Activated CD8-positive, alpha-beta T cell treated with anti-CD3 and anti-CD28 coated beads, Interleukin-2, amount 10 ng/mL, durations not matched to agents 7 days and 5 days (primary cell): Measurements from ENCODE around the gene TAF6L. TPM values are rescaled to one million over a fixed set of nuclear protein-coding genes. Genes with fewer than 3 reads are reported as not detected.
"Not testable (repeated sequence)": the region's sequence is repeated elsewhere in the genome, so short reads cannot be mapped to it uniquely, and the experiment has no call there.

Experiments
- ATAC-seq: fragments of 150-1000 bp; cut with Tn5 transposase; one replicate; pipeline ENCODE4 v1.10.0; 2021; ENCODE audit warnings: moderate library complexity
- CTCF ChIA-PET: fragments of 350-600 bp; sonication (Branson Sonifier 250); formaldehyde crosslinking; loops from one replicate; lab custom pipeline; 2021; ENCODE audit warnings: antibody characterized with exemption; lab: Charles Lee
- POLR2A ChIA-PET: fragments of 350-600 bp; sonication (Branson Sonifier 250); formaldehyde crosslinking; loops from one replicate; lab custom pipeline; 2021; ENCODE audit warnings: antibody characterized with exemption; lab: Charles Lee
- DNase-seq: peaks from one replicate; pipeline ENCODE4 v3.0.0-alpha.2; 2020
- H3K27ac Mint-ChIP-seq: one replicate; pipeline ENCODE4 v1.8.0; 2021; ENCODE audit warnings: mild to moderate bottlenecking, mixed read lengths
- H3K27me3 Mint-ChIP-seq: one replicate; pipeline ENCODE4 v1.8.0; 2021; ENCODE audit warnings: low read depth, mixed read lengths
- H3K36me3 Mint-ChIP-seq: one replicate; pipeline ENCODE4 v1.8.0; 2021; ENCODE audit warnings: low read depth, mixed read lengths
- H3K4me1 Mint-ChIP-seq: one replicate; pipeline ENCODE4 v1.8.0; 2021; ENCODE audit warnings: low read depth, mixed read lengths
- H3K4me3 Mint-ChIP-seq: one replicate; pipeline ENCODE4 v1.8.0; 2021; ENCODE audit warnings: mild to moderate bottlenecking, mixed read lengths
- H3K9me3 Mint-ChIP-seq: one replicate; pipeline ENCODE4 v1.8.0; 2022; ENCODE audit warnings: mixed read lengths; ENCODE audit not compliant: insufficient read depth
- total RNA-seq, 2 experiments: library from RNA; stranded (reverse); gene quantifications; one replicate each; pipeline ENCODE4 v1.2.3, GENCODE V29; 2021

TAF6L gene
- total RNA-seq, 2 experiments from 2014 or later: 21.8 to 23.7 TPM

DNA sequence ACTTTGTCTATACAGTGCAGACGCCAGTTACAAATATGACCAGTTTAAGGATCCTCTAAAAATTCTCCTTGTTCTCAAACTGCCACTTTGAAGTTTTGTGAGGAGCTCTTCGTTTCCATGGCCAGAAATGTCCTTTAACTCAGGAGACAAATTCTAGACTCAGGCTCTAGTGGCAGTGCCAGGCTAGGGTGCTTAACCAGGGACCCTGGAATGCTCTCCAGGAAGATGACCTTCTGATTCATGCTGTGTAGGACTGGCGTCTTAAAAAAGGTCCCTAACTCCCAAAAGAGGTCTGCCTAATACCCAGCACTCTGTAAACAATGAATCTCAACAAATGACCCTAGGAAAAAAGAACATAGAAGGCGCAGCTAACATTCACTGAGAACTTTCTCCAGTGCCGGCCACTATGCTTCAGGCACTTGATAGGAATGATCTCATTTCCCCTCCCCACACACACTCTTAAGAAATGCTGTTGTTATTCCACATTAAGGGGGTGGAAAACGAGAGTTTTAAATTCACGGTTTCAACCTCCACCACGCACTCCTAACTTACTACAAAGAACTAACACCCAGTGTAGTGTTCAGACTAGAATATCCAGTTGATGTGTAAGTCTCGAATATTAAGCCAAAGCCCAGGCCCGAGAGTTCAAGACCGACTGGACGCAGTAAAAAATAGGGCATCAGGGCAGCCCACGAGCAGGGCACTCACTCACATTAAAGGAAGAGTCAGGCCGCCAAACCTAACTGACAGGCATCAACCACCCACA, 33.3 kb downstream of the TAF6L start:
- ATAC-seq (no peak), DNase-seq (no peak)
- peak overlapping the region; percentile 99 for H3K4me3 Mint-ChIP-seq
- H3K4me1 Mint-ChIP-seq: peaks cover 37% of the 10 kb centered on the region
- peak overlapping the region; percentile 95 for H3K27ac Mint-ChIP-seq
- H3K36me3 Mint-ChIP-seq: peaks cover 50% of the 10 kb centered on the region
- no peaks in the 10 kb centered on the region for H3K9me3 Mint-ChIP-seq
- ChIA-PET CTCF (interaction anchor here (1.3 to 1.5 kb wide), 2 partner anchors 10 to 19 kb away, joined by 4 to 10 read pairs; no protein-coding TSS in a partner anchor), POLR2A (interaction anchor here (0.5 to 4.8 kb wide), 10 partner anchors 10 to 139 kb away, joined by 3 to 25 read pairs (median 5); partner anchors contain the start of genes C11orf98, CSKMT, SLC3A2 and TMEM179B)
- no peaks in the 10 kb centered on the region for H3K27me3 Mint-ChIP-seq

DNA sequence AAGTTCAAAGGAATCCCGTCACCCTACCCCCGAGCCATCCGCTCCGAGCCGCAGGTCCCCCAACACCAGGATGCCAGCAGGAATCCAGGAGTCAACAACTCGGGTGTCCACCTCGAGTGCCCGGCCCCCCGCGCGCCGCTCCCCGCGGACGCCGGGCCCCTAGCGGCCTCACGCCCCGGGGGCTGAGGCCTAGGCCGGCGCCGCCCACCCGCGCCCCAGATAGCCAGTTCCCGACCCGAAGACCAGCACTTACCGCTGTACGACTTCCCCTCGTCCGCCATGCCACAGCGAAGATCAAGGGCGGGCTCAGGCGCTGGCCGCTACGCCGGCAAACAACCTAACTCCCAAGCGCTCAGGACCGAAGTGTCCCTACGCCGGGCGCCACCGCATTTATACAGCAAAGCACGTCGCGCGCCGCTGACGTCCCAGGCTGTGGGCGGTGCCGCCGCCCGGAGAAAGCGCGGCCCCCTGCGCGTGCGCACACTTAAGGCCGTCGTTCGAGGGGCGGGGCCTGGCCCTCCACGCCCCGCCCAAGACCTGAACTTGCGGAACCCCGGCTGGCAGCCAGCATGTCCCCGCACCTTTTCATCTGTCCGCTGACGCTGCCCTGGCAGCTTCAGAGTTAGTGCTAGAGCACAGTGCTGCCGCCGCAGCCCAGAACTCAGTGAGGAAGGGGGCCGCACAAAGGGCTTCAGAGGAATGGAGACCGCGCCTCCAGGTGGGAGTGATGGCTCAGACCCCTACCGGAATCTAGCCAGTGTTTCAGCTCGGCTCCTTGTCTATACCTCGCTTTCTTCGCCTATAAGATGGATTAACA, 34.1 kb downstream of the TAF6L start, which contains the start of gene NXF1:
Gene NXF1, minus strand, starts transcription at position 365 of the 817 bp plus-strand sequence. Its CDS starts 84 bp downstream, at position 281.
- DNase-seq (peak; percentile 95), ATAC-seq (peak; percentile 81)
- Mint-ChIP-seq H3K27me3 (no peaks in the 10 kb centered on the region), H3K4me1 (peaks cover 37% of the 10 kb centered on the region), H3K9me3 (no peaks in the 10 kb centered on the region), H3K36me3 (peaks cover 44% of the 10 kb centered on the region), H3K27ac (peak within 1 kb of the TSS; percentile 95), H3K4me3 (peak within 1 kb of the TSS; percentile 99)
- CTCF ChIA-PET: interaction anchor here (0.7 to 3.9 kb wide), 16 partner anchors 11 to 381 kb away, joined by 3 to 31 read pairs (median 4); partner anchors contain the start of genes SLC3A2, STX5, TMEM179B and ZBTB3
- POLR2A ChIA-PET: interaction anchor here (0.9 to 3.2 kb wide), 18 partner anchors 9 to 214 kb away, joined by 3 to 40 read pairs (median 6); partner anchors contain the start of genes SLC3A2, STX5, TEX54 and TMEM179B

DNA sequence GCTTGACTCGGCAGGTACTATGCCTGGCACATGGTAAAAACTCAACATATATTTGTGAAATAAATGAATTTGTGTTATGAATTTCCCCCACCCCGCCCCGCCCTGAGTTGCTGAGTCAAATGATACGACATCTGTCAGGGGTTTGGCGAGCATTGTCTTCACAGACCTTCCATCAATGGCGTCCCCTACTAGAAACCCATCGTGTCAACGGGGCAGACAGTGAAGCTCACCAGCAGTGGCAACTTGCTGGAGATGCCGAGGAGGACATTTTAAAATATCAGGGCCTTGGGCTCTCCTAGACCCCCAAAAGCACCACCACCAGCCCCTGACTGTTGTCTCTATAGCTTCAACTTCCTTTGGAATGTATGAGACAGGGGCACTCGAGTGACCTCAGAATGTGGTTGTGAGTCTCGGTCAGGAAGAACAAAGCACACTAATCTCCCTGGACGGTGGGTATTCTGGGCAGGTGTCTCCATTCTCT, 34.8 kb downstream of the TAF6L start:
- ATAC-seq (no peak), DNase-seq (peak; percentile 42)
- Mint-ChIP-seq H3K27me3 (no peaks in the 10 kb centered on the region), H3K27ac (peak overlapping the region; percentile 95), H3K36me3 (peaks cover 41% of the 10 kb centered on the region), H3K9me3 (no peaks in the 10 kb centered on the region), H3K4me3 (peak overlapping the region; percentile 99), H3K4me1 (peaks cover 37% of the 10 kb centered on the region)
- CTCF ChIA-PET: interaction anchor here (0.7 to 3.9 kb wide), 16 partner anchors 10 to 381 kb away, joined by 3 to 31 read pairs (median 4); partner anchors contain the start of genes SLC3A2, STX5, TMEM179B and ZBTB3
- POLR2A ChIA-PET: interaction anchor here (0.9 to 3.2 kb wide), 18 partner anchors 10 to 232 kb away, joined by 3 to 40 read pairs (median 6); partner anchors contain the start of genes EEF1G, SLC3A2, STX5 and TEX54

DNA sequence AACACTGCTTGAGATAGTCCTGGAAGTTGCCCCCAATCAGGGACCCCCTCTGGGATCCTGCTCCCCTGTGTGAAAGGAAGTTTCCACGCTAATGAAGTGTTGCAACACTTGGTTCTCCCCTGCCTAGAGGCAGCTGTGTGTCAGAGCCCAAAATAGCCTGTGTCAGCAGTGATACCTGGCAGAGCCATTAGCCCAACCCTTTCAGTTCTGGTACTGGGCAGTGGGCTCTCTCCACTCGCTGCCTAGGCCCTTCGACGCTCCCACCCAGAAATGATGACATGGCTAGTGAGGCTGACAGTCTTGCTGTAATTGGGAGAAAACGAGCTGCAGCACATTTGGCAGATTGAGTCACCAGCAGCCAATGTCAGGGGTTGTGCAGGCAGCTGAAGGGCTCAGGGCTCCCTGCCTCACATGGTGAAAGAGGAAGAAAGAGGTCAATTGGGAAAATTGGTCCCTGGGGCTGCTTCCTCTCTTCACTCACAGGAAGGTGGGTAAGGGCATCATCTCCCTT, 35.5 kb downstream of the TAF6L start:
- ATAC-seq: no peak
- POLR2A ChIA-PET: interaction anchor here (1.0 to 3.2 kb wide), 14 partner anchors 10 to 233 kb away, joined by 3 to 40 read pairs (median 8); partner anchors contain the start of genes EEF1G, SLC3A2, STX5 and TEX54
- Mint-ChIP-seq H3K27me3 (no peaks in the 10 kb centered on the region), H3K4me3 (peak overlapping the region; percentile 99), H3K36me3 (peaks cover 34% of the 10 kb centered on the region), H3K27ac (peak overlapping the region; percentile 95), H3K4me1 (peaks cover 37% of the 10 kb centered on the region), H3K9me3 (no peaks in the 10 kb centered on the region)
- CTCF ChIA-PET: interaction anchor here (0.7 to 3.9 kb wide), 10 partner anchors 10 to 382 kb away, joined by 3 to 31 read pairs (median 5); partner anchors contain the start of genes SLC3A2, TMEM179B and ZBTB3
- no peak for DNase-seq

DNA sequence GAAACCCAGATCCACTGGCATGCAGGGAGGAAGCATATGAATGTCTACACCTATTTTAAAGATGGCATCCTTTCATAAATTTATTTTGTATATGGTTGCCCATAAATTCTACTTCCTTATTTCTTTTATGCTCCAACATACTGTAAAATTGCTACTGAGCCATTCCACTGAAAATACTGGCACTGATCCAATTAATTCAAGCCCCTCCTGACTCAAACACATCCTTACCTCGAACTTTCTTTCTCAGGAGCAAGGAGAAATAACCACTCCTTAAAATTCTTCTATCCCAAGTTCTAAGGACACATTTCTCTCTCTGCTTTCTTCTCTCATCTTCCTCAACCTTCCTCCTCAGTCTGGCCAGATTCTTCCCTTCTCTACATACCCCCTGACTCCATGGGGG, 39.6 kb downstream of the TAF6L start:
- DNase-seq: no peak
- Mint-ChIP-seq H3K27me3 (no peaks in the 10 kb centered on the region), H3K4me3 (no peak overlapping the region), H3K27ac (peak overlapping the region; percentile 58), H3K4me1 (peaks cover 13% of the 10 kb centered on the region), H3K36me3 (peaks cover 11% of the 10 kb centered on the region), H3K9me3 (no peaks in the 10 kb centered on the region)
- ATAC-seq: no peak
- ChIA-PET CTCF (interaction anchor here (1.3 kb wide), 1 partner anchor 23 kb away, joined by 4 read pairs; the partner anchor contains the start of gene TMEM179B), POLR2A (interaction anchor here (1.0 kb wide), 1 partner anchor 20 kb away, joined by 3 read pairs; no protein-coding TSS in a partner anchor)

DNA sequence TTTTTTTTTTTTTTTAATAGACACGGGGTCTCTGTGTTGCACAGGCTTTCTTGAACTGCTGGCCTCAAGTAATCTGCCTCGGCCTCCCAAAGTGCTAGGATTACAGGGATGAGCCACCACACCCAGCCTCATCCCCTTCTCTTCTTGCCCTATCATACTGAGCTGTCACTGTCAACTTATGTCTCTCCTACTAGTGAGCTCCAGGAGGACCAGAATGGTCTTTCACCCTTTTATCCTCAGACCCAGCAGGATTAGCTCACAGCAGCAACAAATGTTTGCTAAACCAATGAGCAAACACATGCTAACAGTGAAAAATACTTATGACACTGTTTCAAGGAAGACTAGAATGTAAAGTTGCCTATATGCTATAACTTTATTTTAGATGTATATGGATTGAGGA, 40.5 kb downstream of the TAF6L start:
- no peak overlapping the region for H3K27ac Mint-ChIP-seq
- peaks cover 5% of the 10 kb centered on the region for H3K4me1 Mint-ChIP-seq
- DNase-seq (no peak), ATAC-seq (no peak)
- H3K27me3 Mint-ChIP-seq: no peaks in the 10 kb centered on the region
- H3K4me3 Mint-ChIP-seq: no peak overlapping the region
- ChIA-PET CTCF (interaction anchor here (1.3 kb wide), 1 partner anchor 24 kb away, joined by 4 read pairs; the partner anchor contains the start of gene TMEM179B), POLR2A (interaction anchor here (1.0 to 2.6 kb wide), 2 partner anchors 21 to 30 kb away, joined by 3 to 12 read pairs; no protein-coding TSS in a partner anchor)
- H3K9me3 Mint-ChIP-seq: no peaks in the 10 kb centered on the region
- peaks cover 10% of the 10 kb centered on the region for H3K36me3 Mint-ChIP-seq

DNA sequence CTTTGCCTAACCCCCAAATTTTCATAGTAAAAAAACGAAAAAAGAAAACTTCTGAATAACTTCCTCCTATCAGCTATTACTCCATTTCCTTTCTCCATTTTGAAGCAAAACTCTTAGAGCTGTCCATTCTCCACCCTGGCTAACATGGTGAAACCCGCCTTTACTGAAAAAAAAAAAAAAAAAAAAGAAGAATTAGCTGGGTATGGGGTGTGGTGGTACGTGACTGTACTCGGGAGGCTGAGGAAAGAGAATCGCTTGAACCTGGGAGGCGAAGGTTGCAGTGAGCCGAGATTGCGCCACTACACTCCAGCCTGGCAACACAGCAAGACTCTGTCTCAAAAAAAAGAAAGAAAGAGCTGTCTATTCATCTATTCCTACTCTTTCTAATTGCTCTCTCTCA, 45.4 kb downstream of the TAF6L start:
- ATAC-seq (no peak), DNase-seq (no peak)
- Mint-ChIP-seq H3K27ac (no peak overlapping the region), H3K36me3 (peaks cover 20% of the 10 kb centered on the region), H3K27me3 (no peaks in the 10 kb centered on the region), H3K4me3 (no peak overlapping the region), H3K9me3 (no peaks in the 10 kb centered on the region), H3K4me1 (peaks cover 1% of the 10 kb centered on the region)
- ChIA-PET POLR2A (interaction anchor here (0.7 to 1.7 kb wide), 5 partner anchors 10 to 89 kb away, joined by 3 to 9 read pairs (median 3); partner anchors contain the start of genes HNRNPUL2, STX5, WDR74 and ZBTB3), CTCF (interaction anchor here (0.7 to 1.9 kb wide), 3 partner anchors 10 to 30 kb away, joined by 3 to 7 read pairs (median 6); partner anchors contain the start of genes NXF1 and TMEM179B)

DNA sequence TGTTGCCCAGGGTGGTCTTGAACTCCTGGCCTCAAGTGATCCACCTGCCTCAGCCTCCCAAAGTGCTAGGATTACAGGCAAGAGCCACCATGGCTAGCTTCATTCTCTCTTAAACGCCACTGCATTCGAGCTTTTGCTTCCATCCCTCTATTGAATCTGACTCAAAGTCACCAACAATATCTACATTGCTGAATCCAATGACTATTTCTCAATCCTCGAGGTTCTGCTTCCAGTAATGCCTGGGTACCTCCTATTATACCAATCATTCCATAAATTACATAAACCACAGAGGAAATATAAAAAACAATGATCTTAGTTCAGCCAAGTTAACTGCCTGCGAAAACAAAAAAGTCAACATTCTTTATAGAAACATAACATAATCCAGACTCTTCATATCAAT, 45.9 kb downstream of the TAF6L start:
- H3K9me3 Mint-ChIP-seq: no peaks in the 10 kb centered on the region
- no peak overlapping the region for H3K27ac Mint-ChIP-seq
- no peak for DNase-seq
- ChIA-PET POLR2A (interaction anchor here (1.4 to 1.7 kb wide), 2 partner anchors 11 to 15 kb away, joined by 3 to 9 read pairs; partner anchors contain the start of gene STX5), CTCF (interaction anchor here (1.4 kb wide), 1 partner anchor 11 kb away, joined by 6 read pairs; no protein-coding TSS in a partner anchor)
- H3K4me1 Mint-ChIP-seq: peaks cover 1% of the 10 kb centered on the region
- H3K27me3 Mint-ChIP-seq: no peaks in the 10 kb centered on the region
- peaks cover 20% of the 10 kb centered on the region for H3K36me3 Mint-ChIP-seq
- H3K4me3 Mint-ChIP-seq: no peak overlapping the region
- no peak for ATAC-seq

DNA sequence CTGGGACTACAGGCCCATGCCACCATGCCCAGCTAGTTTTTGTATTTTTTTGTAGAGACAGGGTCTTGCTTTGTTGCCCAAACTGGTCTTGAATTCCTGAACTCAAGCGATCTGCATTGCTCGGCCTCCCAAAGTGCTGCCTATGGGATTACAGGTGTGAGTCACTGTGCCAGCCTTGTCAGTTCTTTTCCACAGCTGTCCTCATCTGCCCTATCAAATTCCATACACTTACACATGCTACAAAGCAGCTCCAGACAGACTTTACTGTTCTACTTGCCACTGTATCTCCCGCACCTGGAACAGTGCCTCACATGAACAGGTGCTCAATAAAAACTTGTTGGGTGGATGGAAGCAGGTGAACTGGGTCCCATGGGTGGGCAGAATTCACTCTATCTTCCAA, 52.5 kb downstream of the TAF6L start:
- peaks cover 54% of the 10 kb centered on the region for H3K36me3 Mint-ChIP-seq
- no peak overlapping the region for H3K4me3 Mint-ChIP-seq
- no peak for ATAC-seq
- POLR2A ChIA-PET: interaction anchor here (1.4 to 1.9 kb wide), 3 partner anchors 8 to 32 kb away, joined by 3 to 18 read pairs (median 8); partner anchors contain the start of gene STX5
- CTCF ChIA-PET: interaction anchor here (1.4 to 2.6 kb wide), 2 partner anchors 18 to 37 kb away, joined by 5 to 14 read pairs; partner anchors contain the start of gene TMEM179B
- no peak for DNase-seq
- H3K4me1 Mint-ChIP-seq: peaks cover 19% of the 10 kb centered on the region
- no peaks in the 10 kb centered on the region for H3K27me3 Mint-ChIP-seq
- H3K27ac Mint-ChIP-seq: peak overlapping the region; percentile 32
- no peaks in the 10 kb centered on the region for H3K9me3 Mint-ChIP-seq

DNA sequence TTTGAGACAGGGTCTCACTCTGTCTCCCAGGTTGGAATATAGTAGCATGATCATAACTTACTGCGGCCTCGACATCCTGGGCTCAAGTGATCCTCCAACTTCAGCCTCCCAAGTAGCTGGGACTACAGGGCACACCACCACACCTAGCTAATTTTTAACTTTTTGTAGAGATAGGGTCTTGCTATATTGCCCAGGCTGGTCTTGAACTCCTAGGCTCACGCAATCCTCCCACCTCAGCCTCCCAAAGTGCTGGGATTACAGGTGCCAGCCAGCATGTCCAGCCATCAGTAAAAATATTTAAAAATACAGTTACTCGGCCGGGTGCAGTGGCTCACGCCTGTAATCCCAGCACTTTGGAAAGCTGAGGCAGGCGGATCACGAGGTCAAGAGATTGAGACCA, 56.9 kb downstream of the TAF6L start:
- ChIA-PET CTCF (interaction anchor here (1.1 to 1.8 kb wide), 4 partner anchors 34 to 42 kb away, joined by 3 to 12 read pairs (median 6); partner anchors contain the start of gene TMEM179B), POLR2A (interaction anchor here (0.9 to 5.8 kb wide), 3 partner anchors 12 to 27 kb away, joined by 3 to 47 read pairs (median 13); partner anchors contain the start of genes NXF1 and WDR74)
- DNase-seq, H3K27me3 Mint-ChIP-seq, H3K9me3 Mint-ChIP-seq, H3K27ac Mint-ChIP-seq, ATAC-seq, H3K4me3 Mint-ChIP-seq: not testable (repeated sequence)
- H3K36me3 Mint-ChIP-seq: peaks cover 45% of the 10 kb centered on the region
- H3K4me1 Mint-ChIP-seq: peaks cover 39% of the 10 kb centered on the region
